IMR-90 (cell line): ENCODE measurements around the gene RHBDD1. TPM values are rescaled to one million over a fixed set of nuclear protein-coding genes. Genes with fewer than 3 reads are reported as not detected.

ENCODE experiments used
- ATAC-seq: fragments of 200-7000 bp; cut with Tn5 transposase; 2 replicates; pipeline ENCODE4 v1.9.1; 2020; ENCODE audit warnings: low read depth, mild to moderate bottlenecking, moderate library complexity
- BruUV-seq: library from RNA; stranded (reverse); fragments of 400-500 nt; replicated peaks from 2 replicates; lab custom pipeline; 2021; lab: Mats Ljungman, UMichigan
- CTCF ChIA-PET: fragments of 300-600 bp; formaldehyde crosslinking; extraction: SDS; loops from one replicate; lab custom pipeline; 2021; ENCODE audit warnings: antibody characterized with exemption; lab: Yijun Ruan, JAX
- POLR2A ChIA-PET: fragments of 300-600 bp; sonication (Branson Sonifier 250); formaldehyde crosslinking; loops from one replicate; lab custom pipeline; 2022; ENCODE audit warnings: antibody characterized with exemption; ENCODE audit not compliant: unreplicated experiment; lab: Charles Lee
- DNase-seq: peaks from one replicate; pipeline ENCODE4 v3.0.0; 2013
- H2AFZ ChIP-seq: replicated peaks from 2 replicates; pipeline ENCODE3; 2013; ENCODE audit warnings: low read length, mild to moderate bottlenecking; ENCODE audit not compliant: poor library complexity
- H2AK5ac ChIP-seq: 2 replicates; pipeline ENCODE4 v1.6.1; 2013; ENCODE audit warnings: low read depth, low read length, inconsistent platforms
- H2AK9ac ChIP-seq: replicated peaks from 2 replicates; pipeline ENCODE3; 2013; ENCODE audit warnings: mild to moderate bottlenecking, low read depth, low read length, moderate library complexity; ENCODE audit not compliant: poor library complexity
- H2BK120ac ChIP-seq: 2 replicates; pipeline ENCODE4 v1.6.1; 2013; ENCODE audit warnings: low read depth, low read length, inconsistent platforms
- H2BK15ac ChIP-seq: 3 replicates; pipeline ENCODE4 v1.6.1; 2013; ENCODE audit warnings: low read depth, low read length, inconsistent platforms
- H2BK20ac ChIP-seq: 2 replicates; pipeline ENCODE4 v1.6.1; 2013; ENCODE audit warnings: low read depth, mild to moderate bottlenecking, inconsistent platforms, low read length, moderate library complexity
- H2BK5ac ChIP-seq: 2 replicates; pipeline ENCODE4 v1.6.1; 2013; ENCODE audit warnings: mild to moderate bottlenecking, low read depth, low read length, inconsistent platforms; ENCODE audit not compliant: poor library complexity, severe bottlenecking
- H3K14ac ChIP-seq: replicated peaks from 2 replicates; pipeline ENCODE4 v1.6.1; 2013; ENCODE audit warnings: low read depth, low read length, inconsistent platforms
- H3K18ac ChIP-seq: 2 replicates; pipeline ENCODE4 v1.6.1; 2013; ENCODE audit warnings: low read depth, low read length, control low read depth
- H3K23ac ChIP-seq: 2 replicates; pipeline ENCODE4 v1.6.1; 2013; ENCODE audit warnings: low read depth, low read length, inconsistent platforms
- H3K27ac ChIP-seq: 2 replicates; pipeline ENCODE4 v1.5.1; 2013; ENCODE audit warnings: mild to moderate bottlenecking, control low read depth, low read length; ENCODE audit not compliant: insufficient read depth
- H3K27me3 ChIP-seq: 2 replicates; pipeline ENCODE4 v1.6.1; 2013; ENCODE audit warnings: low read length; ENCODE audit not compliant: control insufficient read depth, insufficient read depth
- H3K36me3 ChIP-seq: 2 replicates; pipeline ENCODE4 v1.6.1; 2013; ENCODE audit warnings: low read length, mixed read lengths; ENCODE audit not compliant: control insufficient read depth, insufficient read depth
- H3K4ac ChIP-seq: 2 replicates; pipeline ENCODE4 v1.6.1; 2013; ENCODE audit warnings: low read depth, low read length, inconsistent platforms
- H3K4me1 ChIP-seq: 2 replicates; pipeline ENCODE4 v1.6.1; 2013; ENCODE audit warnings: low read length, mixed read lengths; ENCODE audit not compliant: control insufficient read depth, insufficient read depth
- H3K4me2 ChIP-seq: 2 replicates; pipeline ENCODE4 v1.6.1; 2013; ENCODE audit warnings: low read depth, mild to moderate bottlenecking, control low read depth, low read length, moderate library complexity
- H3K4me3 ChIP-seq: 2 replicates; pipeline ENCODE4 v1.5.1; 2013; ENCODE audit warnings: low read depth, mild to moderate bottlenecking, control low read depth, low read length, moderate library complexity; ENCODE audit not compliant: insufficient read depth
- H3K56ac ChIP-seq: 2 replicates; pipeline ENCODE4 v1.6.1; 2013; ENCODE audit warnings: low read length, inconsistent platforms; ENCODE audit not compliant: insufficient read depth; ENCODE audit errors: extremely low read depth
- H3K79me1 ChIP-seq, 2 experiments: 2 replicates each; pipeline ENCODE4 v1.6.1; 2013; ENCODE audit warnings: low read length in 2 of 2, inconsistent platforms in 1 of 2, low read depth in 1 of 2
- H3K9ac ChIP-seq: 2 replicates; pipeline ENCODE4 v1.6.1; 2013; ENCODE audit warnings: low read depth, low read length, control low read depth
- H3K9me1 ChIP-seq: 2 replicates; pipeline ENCODE4 v1.6.1; 2013; ENCODE audit warnings: low read length, inconsistent platforms; ENCODE audit not compliant: insufficient read depth
- H3K9me3 ChIP-seq: 2 replicates; pipeline ENCODE4 v1.6.1; 2013; ENCODE audit warnings: low read length; ENCODE audit not compliant: control insufficient read depth, insufficient read depth
- H4K20me1 ChIP-seq: 2 replicates; pipeline ENCODE4 v1.6.1; 2013; ENCODE audit warnings: low read length, inconsistent platforms; ENCODE audit not compliant: insufficient read depth
- H4K5ac ChIP-seq: 2 replicates; pipeline ENCODE4 v1.6.1; 2013; ENCODE audit warnings: mild to moderate bottlenecking, low read depth, low read length, control low read depth
- H4K8ac ChIP-seq, 2 experiments: 2 replicates each; pipeline ENCODE4 v1.6.1; 2013; ENCODE audit warnings: low read depth in 2 of 2, low read length in 2 of 2, control low read depth in 1 of 2, inconsistent platforms in 1 of 2
- H4K91ac ChIP-seq: 2 replicates; pipeline ENCODE4 v1.6.1; 2013; ENCODE audit warnings: low read depth, low read length, inconsistent platforms; ENCODE audit not compliant: insufficient read depth
- CHD1 ChIP-seq: IDR thresholded peaks from 2 replicates; pipeline ENCODE4 v1.6.1; 2012; ENCODE audit warnings: low read depth, low read length, improper control_type of control experiment
- MAFK ChIP-seq: IDR thresholded peaks from 2 replicates; pipeline ENCODE4 v1.6.1; 2012; ENCODE audit warnings: low read depth, low read length, improper control_type of control experiment
- POLR2A ChIP-seq: IDR thresholded peaks from 2 replicates; pipeline ENCODE4 v1.6.1; 2012; ENCODE audit warnings: mild to moderate bottlenecking, low read depth, low read length
- RFX5 ChIP-seq: IDR thresholded peaks from 2 replicates; pipeline ENCODE4 v1.8.0; 2012; ENCODE audit warnings: low read depth, mild to moderate bottlenecking, low read length, moderate library complexity
- WGBS, 2 experiments: methylation state at CpG; one replicate each; pipeline versions ENCODE4 v1.1.5 to v1.1.7; 2013; ENCODE audit warnings: missing lambda C conversion rate in 2 of 2; ENCODE audit not compliant: insufficient read length in 1 of 2; ENCODE audit errors: extremely low coverage in 2 of 2; 5-methylcytosine and 5-hydroxymethylcytosine counted together
- dilution Hi-C: fragments of 300-500 bp; cut with HindIII; formaldehyde crosslinking; loops from one replicate; pipeline ENCODE4 v1.14.3; 2018; ENCODE audit warnings: low sequenced_read_pairs; ENCODE audit not compliant: unreplicated experiment
- in situ Hi-C: fragments of 300-500 bp; cut with MboI; formaldehyde crosslinking; loops from 3 replicates; pipeline ENCODE4 v1.14.3; 2019; ENCODE audit warnings: low sequenced_read_pairs, inconsistent platforms, mixed read lengths
- intact Hi-C: fragments of 100-400 bp; cut with micrococcal nuclease; formaldehyde crosslinking; loops from 2 replicates; pipeline ENCODE4 v1.10.0; 2022
- polyA plus RNA-seq, 3 experiments: library from polyadenylated mRNA; depleted of rRNA; stranded (reverse); fragments of >200 nt; gene quantifications; 2 replicates each; pipeline ENCODE4 v1.2.3, GENCODE V29; 2012; ENCODE audit warnings: low replicate concordance in 1 of 3
- total RNA-seq: library from RNA; depleted of rRNA; stranded (reverse); fragments of >200 nt; gene quantifications from 2 replicates; pipeline ENCODE4 v1.2.3, GENCODE V29; 2012

The RHBDD1 gene
- total and polyA plus RNA-seq, 2 of the 4 experiments (the other 2 are of a cell fraction), result 9.7 to 14.0 TPM

DNA sequence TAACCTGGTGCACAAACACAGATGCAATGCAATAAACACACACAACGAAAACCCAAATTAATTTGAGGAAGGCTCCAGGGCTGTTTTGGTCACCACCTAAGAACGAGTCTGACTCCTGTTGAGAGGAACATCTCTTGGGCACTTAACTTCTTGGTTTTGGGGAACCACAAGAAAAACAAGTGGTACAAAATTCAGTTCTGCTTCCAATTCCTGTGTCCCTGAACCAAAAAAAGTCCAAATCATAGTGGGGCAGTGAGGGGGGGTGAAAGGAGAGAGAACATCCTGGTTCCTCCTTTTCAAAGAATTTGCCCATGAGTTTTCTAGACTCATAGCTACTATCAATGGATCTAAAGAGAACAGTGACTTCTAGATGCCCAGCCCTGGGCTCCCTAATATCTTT, 184.6 kb downstream of the RHBDD1 start:
- dilution Hi-C loops (no loop called here), in situ Hi-C loops (no loop called here), intact Hi-C loops (no loop called here)
- no peaks in the 10 kb centered on the region for H3K9me1 ChIP-seq
- no peaks in the 10 kb centered on the region for H3K4me1 ChIP-seq
- no TSS peak for BruUV-seq
- ChIA-PET CTCF (no interaction called here), POLR2A (no interaction called here)
- H3K36me3 ChIP-seq, result no peaks in the 10 kb centered on the region
- H3K27me3 ChIP-seq, result no peaks in the 10 kb centered on the region
- H3K23ac ChIP-seq, result no peak overlapping the region
- H3K4ac ChIP-seq, result no peak overlapping the region
- no peak overlapping the region for H4K91ac ChIP-seq
- H2AFZ ChIP-seq, result no peak overlapping the region
- H2BK20ac ChIP-seq, result no peak overlapping the region
- no peak overlapping the region for H2BK120ac ChIP-seq
- no peak overlapping the region for H2BK5ac ChIP-seq
- H2BK15ac ChIP-seq, result no peak overlapping the region
- no peak overlapping the region for H3K4me2 ChIP-seq
- H3K27ac ChIP-seq, result no peak overlapping the region
- ATAC-seq (no peak), DNase-seq (no peak)
- no peak overlapping the region for H4K5ac ChIP-seq
- H3K56ac ChIP-seq, result no peak overlapping the region
- no peak overlapping the region for H3K9ac ChIP-seq
- no peak overlapping the region for H3K4me3 ChIP-seq
- no peak overlapping the region for H2AK5ac ChIP-seq
- no peak overlapping the region for H2AK9ac ChIP-seq
- H3K9me3 ChIP-seq, result no peaks in the 10 kb centered on the region
- no peak overlapping the region for H3K14ac ChIP-seq
- H3K79me1 ChIP-seq, result no peaks in the 10 kb centered on the region
- no peak for TF ChIP-seq CHD1
- no peak for TF ChIP-seq RFX5
- no peak for TF ChIP-seq MAFK
- no peak for TF ChIP-seq POLR2A
- H4K20me1 ChIP-seq, result no peaks in the 10 kb centered on the region
- no peak overlapping the region for H4K8ac ChIP-seq
- 63% methylated on average over 2 of the region's 2 CpGs; no CpG with 5 or more reads in 1 of the 2 experiments for WGBS, 2 experiments
- H3K18ac ChIP-seq, result no peak overlapping the region
